Hepatocyte (in vitro differentiated cells): ENCODE measurements around the gene PTPRM.

Experiments used
- CTCF ChIP-seq: fragments of 200-600 bp; sonication (generic); IDR thresholded peaks from 2 replicates; pipeline ENCODE4 v1.5.1; 2016; ENCODE audit warnings: antibody characterized with exemption, mild to moderate bottlenecking; ENCODE audit not compliant: poor library complexity
- EZH2 ChIP-seq: fragments of 200-600 bp; sonication (generic); IDR thresholded peaks from 2 replicates; pipeline ENCODE4 v1.6.1; 2016; ENCODE audit warnings: antibody characterized with exemption, mild to moderate bottlenecking, borderline replicate concordance
- EZH2phosphoT487 ChIP-seq: fragments of 200-600 bp; sonication (generic); IDR thresholded peaks from one replicate; pipeline ENCODE4 v1.6.1; 2018; ENCODE audit warnings: antibody characterized with exemption, mild to moderate bottlenecking, low read depth, moderate library complexity; ENCODE audit not compliant: unreplicated experiment, severe bottlenecking

- TF ChIP-seq CTCF, result no peak
- TF ChIP-seq EZH2phosphoT487, result no peak
- no peak for TF ChIP-seq EZH2
Measured at GRCh38 chr18:7562491-7562890, 4.6 kb upstream of the PTPRM start.
